ENCODE results near the gene LRFN5.

The LRFN5 gene

GRCh38 chr14:41773536-41774279, 167.0 kb downstream of the LRFN5 start:
- DNase-seq: no peak

DNA sequence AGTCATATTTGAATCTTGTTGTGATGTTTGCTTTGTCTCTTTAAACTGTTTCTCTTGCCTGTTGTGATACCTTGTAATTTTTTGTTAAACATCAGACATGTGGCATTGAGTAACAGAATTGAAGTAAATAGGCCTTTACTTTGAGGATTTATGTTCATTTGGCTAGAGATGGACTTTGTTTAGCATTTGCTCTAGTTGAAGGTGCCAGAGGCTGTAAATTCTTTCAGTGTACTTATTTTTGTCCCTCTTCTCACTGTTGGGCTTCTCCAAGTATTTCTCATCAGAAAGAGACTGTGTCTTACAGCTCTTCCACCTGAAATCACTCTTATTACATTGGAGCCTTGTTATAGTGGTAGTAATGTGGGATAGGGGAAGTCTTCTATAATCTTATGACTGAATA, 175.8 kb downstream of the LRFN5 start:
- DNase-seq: no peak

DNA sequence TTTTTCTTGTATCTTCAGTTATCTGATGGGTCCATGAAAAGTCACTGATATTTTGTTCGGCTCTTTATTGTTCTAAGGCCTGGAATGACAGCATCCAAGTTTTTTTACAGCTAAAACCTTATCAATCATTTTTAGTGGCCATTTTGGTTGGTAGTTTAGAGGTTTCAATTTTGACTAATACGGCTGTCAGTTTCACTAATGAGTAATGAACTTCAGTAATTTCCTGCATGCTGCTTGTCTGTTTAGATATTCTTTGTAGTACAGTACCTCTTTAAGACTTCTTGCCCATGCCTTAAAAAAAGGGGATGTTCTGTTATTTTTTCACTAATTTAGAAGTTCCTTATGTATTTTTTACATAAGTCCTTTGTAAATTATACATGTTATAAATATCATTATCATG, 176.7 kb downstream of the LRFN5 start:
- no peak for DNase-seq

GRCh38 chr14:41785696-41786095, 179.0 kb downstream of the LRFN5 start:
- DNase-seq: peak; percentile 5

DNA sequence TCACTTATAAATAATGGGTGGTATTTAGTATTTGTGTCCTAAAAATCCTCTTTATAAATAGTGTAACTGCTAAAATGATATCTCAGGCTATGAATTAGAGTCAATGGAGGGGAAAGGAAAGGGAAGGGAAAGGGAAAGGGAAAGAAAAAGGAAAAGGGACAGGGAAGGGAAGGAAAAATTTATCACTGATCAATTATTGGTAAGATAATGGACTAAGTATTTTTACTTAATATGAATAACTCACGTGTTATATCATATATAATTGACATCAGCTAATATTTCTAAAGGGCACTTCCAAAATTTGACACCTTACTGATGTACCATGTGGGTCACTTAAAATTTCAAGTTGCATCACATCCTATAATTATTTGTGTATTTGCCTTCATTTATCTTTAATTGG, 193.1 kb downstream of the LRFN5 start:
- DNase-seq: no peak

- no peak for DNase-seq
Measured at GRCh38 chr14:41805633-41806032, 199.0 kb downstream of the LRFN5 start.

GRCh38 chr14:41806366-41806975, 199.8 kb downstream of the LRFN5 start:
- no peak for DNase-seq

DNA sequence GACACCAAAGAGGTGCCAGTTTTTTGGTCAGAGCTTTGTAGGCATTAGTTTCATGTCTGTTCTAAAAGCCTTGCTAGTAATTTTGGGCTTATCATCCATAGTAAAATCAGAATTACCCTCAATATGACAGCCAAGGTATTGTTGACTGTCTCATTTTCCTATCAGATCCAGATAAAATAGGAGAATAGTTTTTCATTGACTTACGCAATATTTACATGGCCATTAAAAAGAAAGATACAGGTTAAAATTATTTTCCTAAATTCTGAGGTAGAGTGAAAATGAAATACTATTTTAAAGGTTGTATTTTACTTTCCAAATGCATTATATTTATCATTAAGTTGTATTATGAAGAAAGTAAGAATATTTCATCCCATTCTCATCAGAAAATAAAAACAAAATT, 203.7 kb downstream of the LRFN5 start:
- no peak for DNase-seq

DNA sequence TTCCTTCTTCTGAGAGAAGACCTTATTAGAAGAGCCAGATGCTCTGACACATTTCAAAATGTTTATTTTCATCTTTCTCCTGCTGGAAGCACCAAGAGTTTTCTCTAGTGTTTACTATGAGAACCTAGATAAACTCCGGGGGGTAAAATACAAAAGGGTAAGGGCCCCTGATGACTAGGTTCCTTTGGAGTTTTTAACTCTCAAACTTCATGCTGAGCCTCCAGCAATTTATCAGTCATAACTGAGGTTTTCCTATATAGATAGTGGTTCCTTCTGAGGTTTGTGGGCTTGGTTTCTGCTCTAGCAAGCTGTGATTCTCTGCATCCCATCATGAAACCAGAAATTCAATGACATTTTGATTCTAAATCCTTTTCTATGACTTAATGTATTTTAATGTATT, 210.9 kb downstream of the LRFN5 start:
- DNase-seq: no peak

- no peak for DNase-seq
Measured at GRCh38 chr14:41824441-41824840, 217.8 kb downstream of the LRFN5 start.

DNA sequence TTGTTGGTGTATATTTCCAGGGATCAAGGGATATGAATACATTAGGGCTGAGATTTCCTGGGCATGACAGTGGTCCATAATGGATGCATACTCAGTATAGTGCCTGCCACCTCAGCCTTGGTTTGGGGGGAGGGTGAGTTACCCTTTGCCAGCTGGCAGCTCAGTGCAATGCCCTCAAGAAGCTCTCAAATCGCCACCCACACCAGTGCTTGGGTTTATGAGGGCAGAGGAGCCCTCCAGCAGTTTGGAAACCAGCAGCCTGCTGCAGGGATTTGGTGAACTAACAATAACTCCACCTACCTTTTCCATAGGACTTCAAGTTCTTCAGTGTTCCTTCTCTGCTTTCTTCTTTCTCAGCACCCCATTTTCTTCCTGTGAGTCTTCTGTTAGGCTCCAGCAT, 218.9 kb downstream of the LRFN5 start:
- DNase-seq: no peak

DNA sequence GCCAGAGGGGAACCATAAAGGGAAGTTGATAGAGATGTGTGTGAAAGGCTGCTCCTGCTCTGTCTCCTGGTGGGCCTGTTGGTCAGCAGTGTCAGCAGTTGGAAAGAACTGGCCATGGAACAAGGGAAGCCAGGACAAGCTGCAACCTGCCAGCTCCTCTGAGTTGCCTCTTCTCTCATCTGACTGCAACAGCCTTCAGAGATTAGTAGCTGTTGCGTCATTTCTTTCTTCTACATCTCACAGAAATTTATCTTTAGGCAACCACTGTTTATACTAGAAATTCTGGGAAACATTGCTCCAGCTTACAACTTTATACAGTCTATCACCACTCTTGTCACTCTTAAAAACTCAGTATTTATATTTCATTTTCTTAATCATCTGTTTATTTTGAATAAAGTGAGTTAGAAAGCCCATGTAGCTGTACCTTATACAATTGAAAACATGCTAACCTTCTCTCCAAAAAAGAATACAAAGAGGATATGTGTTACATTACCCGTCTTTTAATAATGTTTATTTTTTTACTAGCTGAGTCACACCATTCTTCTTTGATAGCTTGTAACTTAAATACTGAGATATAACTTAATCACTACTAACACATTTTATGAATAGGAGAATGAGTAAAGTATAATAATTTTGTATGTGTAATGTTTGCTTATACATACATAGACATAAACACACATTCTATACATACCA, 224.2 kb downstream of the LRFN5 start:
- no peak for DNase-seq

GRCh38 chr14:41839661-41840060, 233.0 kb downstream of the LRFN5 start:
- no peak for DNase-seq

- no peak for DNase-seq
Measured at GRCh38 chr14:41859336-41859735, 252.7 kb downstream of the LRFN5 start.

DNA sequence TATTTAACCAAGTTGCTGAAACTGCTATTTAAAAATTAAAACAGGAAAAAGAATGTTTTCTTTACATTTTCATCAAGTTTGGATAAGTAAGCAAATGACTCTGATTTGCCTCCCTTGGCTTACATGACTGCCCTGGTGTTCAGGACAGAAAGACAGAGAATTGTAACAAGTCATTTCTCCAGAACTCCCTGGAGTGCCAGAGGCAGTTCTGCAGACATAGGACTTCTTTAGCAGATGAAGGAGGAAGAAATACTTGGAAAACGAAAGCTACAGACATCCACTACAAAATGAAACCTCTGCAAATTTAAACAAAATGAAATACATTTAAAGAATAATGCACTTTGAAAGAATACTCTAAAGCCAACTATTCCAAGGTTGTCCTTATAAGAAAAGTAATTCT, 253.9 kb downstream of the LRFN5 start:
- DNase-seq: no peak

GRCh38 chr14:41865894-41866293, 259.2 kb downstream of the LRFN5 start:
- no peak for DNase-seq

DNA sequence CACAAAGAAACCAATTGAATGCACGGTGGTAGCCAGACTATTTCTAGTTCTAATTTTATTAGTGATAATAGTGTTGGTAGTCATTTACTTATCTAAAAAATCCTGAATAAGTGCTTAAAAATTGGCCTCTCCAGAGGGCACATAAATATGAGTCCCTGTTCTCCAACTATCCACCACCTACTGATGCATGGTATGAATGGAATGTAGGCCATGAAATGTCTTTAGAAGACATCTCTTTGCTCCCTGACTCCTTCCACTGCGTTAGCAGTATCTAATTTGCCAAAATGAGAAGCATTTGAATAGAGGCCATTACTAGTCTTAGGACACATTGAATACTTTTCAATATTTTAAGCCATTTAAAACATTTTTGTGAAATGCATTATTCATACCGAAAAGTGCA, 261.7 kb downstream of the LRFN5 start:
- no peak for DNase-seq

- DNase-seq: no peak
Measured at GRCh38 chr14:41872931-41873685, 266.4 kb downstream of the LRFN5 start.

GRCh38 chr14:41873686-41874317, 267.1 kb downstream of the LRFN5 start:
- DNase-seq: no peak

DNA sequence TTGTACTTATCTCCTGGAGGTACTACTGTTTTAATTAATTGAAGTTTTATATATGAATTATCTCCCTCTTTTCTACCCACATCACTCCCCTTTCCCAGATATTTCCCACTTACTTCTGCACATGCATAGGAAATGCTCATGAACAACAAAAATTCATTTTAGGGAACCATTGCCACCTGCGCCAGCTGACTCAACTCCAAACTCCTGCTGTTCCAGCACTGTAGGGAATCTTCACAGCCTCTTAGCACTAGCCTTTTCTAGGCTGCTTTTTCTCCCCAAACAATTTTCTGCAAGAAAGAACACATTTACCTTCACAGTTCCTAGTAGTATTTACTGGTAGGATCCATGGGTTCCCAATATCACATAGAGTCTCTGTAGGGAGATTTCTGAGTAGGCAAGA, 268.4 kb downstream of the LRFN5 start:
- no peak for DNase-seq

DNA sequence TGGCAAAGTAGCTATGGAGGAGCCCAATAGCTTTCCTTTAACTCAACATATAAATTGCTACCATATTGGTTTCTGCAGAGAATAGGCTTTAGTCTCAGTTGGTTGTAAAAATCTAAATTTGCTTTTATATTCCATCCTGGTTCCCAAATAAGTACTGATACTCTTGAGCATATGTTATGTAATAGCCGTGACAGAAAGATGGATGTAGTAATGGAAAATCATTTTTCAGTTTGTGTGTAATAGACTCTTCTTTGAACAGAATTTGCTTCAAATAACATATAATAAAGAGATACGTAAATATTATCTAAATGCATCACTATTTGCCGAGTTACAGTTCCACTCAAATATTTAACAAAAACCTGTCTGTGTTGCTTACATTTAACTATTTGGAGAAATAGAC, 271.6 kb downstream of the LRFN5 start:
- DNase-seq: no peak

GRCh38 chr14:41891624-41892023, 284.9 kb downstream of the LRFN5 start:
- no peak for DNase-seq

GRCh38 chr14:41899416-41899815, 292.7 kb downstream of the LRFN5 start:
- no peak for DNase-seq
